Motor neuron (in vitro differentiated cells): ENCODE data around the gene TNIP3. TPM values are rescaled to one million over a fixed set of nuclear protein-coding genes. Genes with fewer than 3 reads are reported as not detected.

Experiments used
- ATAC-seq, 8 experiments: fragments of 200-7000 bp; cut with Tn5 transposase; replicated peaks in 6 of 8; 2 replicates each; pipeline ENCODE4 v1.8.0; 2021; ENCODE audit warnings: mild to moderate bottlenecking in 8 of 8, moderate library complexity in 8 of 8
- H3K27ac ChIP-seq, 2 donors: fragments of 250-450 bp; sonication (Bioruptor Pico); 2 replicates each; pipeline ENCODE4 v1.9.0; 2021; ENCODE audit warnings: antibody characterized with exemption in 2 of 2, mild to moderate bottlenecking in 2 of 2, moderate library complexity in 1 of 2
- H3K4me1 ChIP-seq, 2 donors: fragments of 250-450 bp; sonication (Bioruptor Pico); replicated peaks in 1 of 2; 2 replicates each; pipeline ENCODE4 v1.6.1; 2021; ENCODE audit warnings: antibody characterized with exemption in 2 of 2, mild to moderate bottlenecking in 2 of 2, moderate library complexity in 1 of 2
- H3K4me3 ChIP-seq, 5 donors: fragments of 250-450 bp; sonication (Bioruptor Pico); 2 replicates each; pipeline ENCODE4 v1.9.0; 2021; ENCODE audit warnings: antibody characterized with exemption in 5 of 5, mild to moderate bottlenecking in 5 of 5, moderate library complexity in 4 of 5
- WGBS, 10 experiments: fragments of 450-650 bp; shearing (Covaris generic); methylation state at CpG; one replicate each; pipeline ENCODE4 v1.0.0; 2022; 5-methylcytosine and 5-hydroxymethylcytosine counted together
- in situ Hi-C, 9 experiments: fragments of 400-800 bp; cut with MboI; loops; one replicate each; pipeline ENCODE4 v1.15.0; 2021; ENCODE audit warnings: low sequenced_read_pairs in 9 of 9, low pct_unique_long_range_greater_than_20kb in 2 of 9; ENCODE audit not compliant: unreplicated experiment in 9 of 9
- total RNA-seq, 8 experiments: library from RNA; unstranded; fragments of 300-600 nt; gene quantifications; 2 replicates each; pipeline versions ENCODE4 v1.2.3 to v1.2.4, GENCODE V29; 2022

Gene TNIP3
- total RNA-seq, 8 experiments from 2014 or later: 0.17 to 1.2 (median 0.49) TPM; not detected in 2

GRCh38 chr4:121145430-121145829, 18.7 kb downstream of the TNIP3 start:
- WGBS, 10 experiments: 29 to 100% (median 87%) methylated on average over 1 of the region's 1 CpG
- Histone ChIP-seq H3K27ac (no peak overlapping the region), H3K4me1 (peaks cover 0 to 4% of the 10 kb centered on the region in 2 donors), H3K4me3 (no peak overlapping the region)
- in situ Hi-C loops: no loop called here
- ATAC-seq: no peak

GRCh38 chr4:121144021-121144420, 20.1 kb downstream of the TNIP3 start:
- Histone ChIP-seq H3K27ac (no peak overlapping the region), H3K4me1 (peaks cover 0 to 4% of the 10 kb centered on the region in 2 donors), H3K4me3 (no peak overlapping the region)
- no peak for ATAC-seq
- 46 to 100% (median 80%) methylated on average over 1 to 2 of the region's 2 CpGs; no CpG with 5 or more reads in 1 of the 10 experiments for WGBS, 10 experiments
- in situ Hi-C loops: no loop called here

- Histone ChIP-seq H3K27ac (no peak overlapping the region), H3K4me3 (no peak overlapping the region), H3K4me1 (peaks cover 0 to 2% of the 10 kb centered on the region in 2 donors)
- in situ Hi-C loops: no loop called here
- no peak for ATAC-seq
Measured at GRCh38 chr4:121143131-121143530, 21.0 kb downstream of the TNIP3 start.

- H3K4me3 ChIP-seq: no peak overlapping the region
- no peak overlapping the region for H3K27ac ChIP-seq
- WGBS, 10 experiments: 38 to 100% (median 84%) methylated on average over 2 to 5 of the region's 5 CpGs
- ATAC-seq: no peak
- no peaks in the 10 kb centered on the region for H3K4me1 ChIP-seq
- in situ Hi-C loops: no loop called here
Measured at GRCh38 chr4:121140716-121141460, 23.2 kb downstream of the TNIP3 start.

GRCh38 chr4:121139533-121140222, 24.4 kb downstream of the TNIP3 start:
- Histone ChIP-seq H3K27ac (no peak overlapping the region), H3K4me3 (no peak overlapping the region), H3K4me1 (no peaks in the 10 kb centered on the region)
- 40 to 96% (median 60%) methylated on average over 3 to 7 of the region's 7 CpGs; no CpG with 5 or more reads in 3 of the 10 experiments for WGBS, 10 experiments
- no peak for ATAC-seq
- in situ Hi-C loops: no loop called here

- 27 to 100% (median 86%) methylated on average over 1 to 5 of the region's 5 CpGs; no CpG with 5 or more reads in 1 of the 10 experiments for WGBS, 10 experiments
- no peaks in the 10 kb centered on the region for H3K4me1 ChIP-seq
- no peak for ATAC-seq
- in situ Hi-C loops: no loop called here
- no peak overlapping the region for H3K4me3 ChIP-seq
- no peak overlapping the region for H3K27ac ChIP-seq
Measured at GRCh38 chr4:121138039-121138825, 25.9 kb downstream of the TNIP3 start.

GRCh38 chr4:121130326-121130660, 33.8 kb downstream of the TNIP3 start:
- H3K27ac ChIP-seq: no peak overlapping the region
- in situ Hi-C loops: no loop called here
- ATAC-seq: no peak
- 17 to 100% (median 75%) methylated on average over 1 to 4 of the region's 4 CpGs; no CpG with 5 or more reads in 2 of the 10 experiments for WGBS, 10 experiments
- H3K4me3 ChIP-seq: no peak overlapping the region
- no peaks in the 10 kb centered on the region for H3K4me1 ChIP-seq

GRCh38 chr4:121129606-121130325, 34.4 kb downstream of the TNIP3 start:
- WGBS, 10 experiments: 74 to 100% (median 93%) methylated on average over 2 to 4 of the region's 4 CpGs; no CpG with 5 or more reads in 1 of the 10 experiments
- H3K4me3 ChIP-seq: no peak overlapping the region
- ATAC-seq: no peak
- H3K27ac ChIP-seq: no peak overlapping the region
- no peaks in the 10 kb centered on the region for H3K4me1 ChIP-seq
- in situ Hi-C loops: no loop called here

GRCh38 chr4:121127100-121127499, 37.0 kb downstream of the TNIP3 start:
- no peak for ATAC-seq
- 0 to 100% (median 60%) methylated on average over 1 of the region's 1 CpG; no CpG with 5 or more reads in 5 of the 10 experiments for WGBS, 10 experiments
- no peak overlapping the region for H3K4me3 ChIP-seq
- in situ Hi-C loops: no loop called here
- no peak overlapping the region for H3K27ac ChIP-seq
- H3K4me1 ChIP-seq: no peaks in the 10 kb centered on the region

- 40 to 100% (median 83%) methylated on average over 1 to 5 of the region's 6 CpGs; no CpG with 5 or more reads in 3 of the 10 experiments for WGBS, 10 experiments
Measured at GRCh38 chr4:121126449-121127006, 37.6 kb downstream of the TNIP3 start.

GRCh38 chr4:121125498-121125885, 38.6 kb downstream of the TNIP3 start:
- H3K4me1 ChIP-seq: no peaks in the 10 kb centered on the region
- H3K27ac ChIP-seq: no peak overlapping the region
- no peak overlapping the region for H3K4me3 ChIP-seq
- WGBS, 10 experiments: 85 to 100% (median 92%) methylated on average over 2 to 3 of the region's 3 CpGs; no CpG with 5 or more reads in 5 of the 10 experiments
- in situ Hi-C loops: no loop called here
- no peak for ATAC-seq

More at GRCh38 chr4:121126449-121127006, 37.6 kb downstream of the TNIP3 start:
- in situ Hi-C loops: no loop called here
- no peak overlapping the region for H3K4me3 ChIP-seq
- no peak overlapping the region for H3K27ac ChIP-seq
- ATAC-seq: no peak
- H3K4me1 ChIP-seq: no peaks in the 10 kb centered on the region

- no peak for ATAC-seq
- WGBS, 10 experiments: 0 to 78% (median 39%) methylated on average over 1 to 2 of the region's 2 CpGs; no CpG with 5 or more reads in 2 of the 10 experiments
- H3K27ac ChIP-seq: no peak overlapping the region
- no peak overlapping the region for H3K4me3 ChIP-seq
- in situ Hi-C loops: loop anchor here in 2 of 9 experiments (25.0 kb wide), 1 partner anchor 960 kb away; no protein-coding TSS in a partner anchor
- no peaks in the 10 kb centered on the region for H3K4me1 ChIP-seq
Measured at GRCh38 chr4:121122661-121123060, 41.5 kb downstream of the TNIP3 start.
